HG02763 (cell line): ENCODE data around the gene CDCA8.
"Not testable (repeated sequence)": the region's sequence is repeated elsewhere in the genome, so short reads cannot be mapped to it uniquely, and the experiment has no call there.

Experiments
- ATAC-seq: cut with Tn5 transposase; IDR thresholded peaks from one replicate; pipeline ENCODE4 v1.9.1; 2021; ENCODE audit warnings: mild to moderate bottlenecking, moderate library complexity; ENCODE audit not compliant: unreplicated experiment

The CDCA8 gene

DNA sequence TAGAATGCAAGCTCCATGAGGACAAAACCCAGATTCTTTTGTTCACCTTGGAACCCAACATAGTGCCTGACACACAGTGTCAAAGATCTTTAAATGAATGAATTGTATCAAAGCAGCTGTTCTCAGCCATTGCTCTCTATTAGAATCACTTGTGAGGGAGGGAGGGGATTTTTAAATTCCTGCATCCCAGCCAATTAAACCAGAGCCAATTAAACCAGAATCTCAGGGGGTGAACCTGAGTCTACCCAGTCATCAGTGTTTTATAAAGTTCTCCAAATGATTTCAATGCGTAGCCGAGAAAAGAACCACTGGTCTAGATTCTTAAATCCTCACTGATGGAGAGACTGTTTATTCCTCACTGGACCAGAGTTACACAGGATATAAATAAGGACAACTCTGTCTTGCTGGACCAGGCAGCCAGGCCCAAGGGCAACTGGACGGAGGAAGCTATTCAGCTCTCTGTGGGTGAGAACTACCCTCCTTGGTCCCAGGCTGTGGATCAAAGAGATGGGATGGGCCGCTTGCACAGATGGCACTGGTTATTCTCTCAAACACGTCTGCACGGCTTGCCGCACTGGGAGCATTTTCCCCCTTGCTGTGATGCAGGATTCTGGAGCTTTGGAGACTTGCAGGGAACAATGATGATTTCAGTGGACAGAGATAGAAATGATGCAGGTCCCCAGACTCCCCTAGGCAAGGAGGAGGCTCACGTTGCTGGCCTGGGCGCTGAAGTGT is 20.0 kb upstream of the CDCA8 start:
- ATAC-seq = no peak

DNA sequence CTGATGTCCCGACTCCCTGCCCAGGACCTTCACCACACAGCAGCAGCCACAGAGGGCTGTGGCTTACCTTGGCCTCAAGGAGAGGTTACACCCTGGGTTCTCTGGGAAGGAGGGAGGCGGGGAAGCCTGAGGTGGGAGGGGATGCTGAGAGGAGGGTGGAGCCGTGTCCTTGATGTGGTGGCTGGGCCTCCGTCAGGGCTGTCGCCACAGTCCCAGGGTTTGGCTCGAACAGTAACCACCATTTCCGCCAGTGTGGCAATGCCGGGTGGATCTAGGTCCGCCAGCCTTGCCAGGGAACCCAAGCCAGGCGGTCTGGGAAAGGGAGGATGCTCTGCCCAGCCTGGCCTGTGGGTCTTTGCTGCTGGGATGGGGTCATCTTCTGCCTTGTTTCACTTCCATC is 18.4 kb upstream of the CDCA8 start:
- no peak for ATAC-seq

DNA sequence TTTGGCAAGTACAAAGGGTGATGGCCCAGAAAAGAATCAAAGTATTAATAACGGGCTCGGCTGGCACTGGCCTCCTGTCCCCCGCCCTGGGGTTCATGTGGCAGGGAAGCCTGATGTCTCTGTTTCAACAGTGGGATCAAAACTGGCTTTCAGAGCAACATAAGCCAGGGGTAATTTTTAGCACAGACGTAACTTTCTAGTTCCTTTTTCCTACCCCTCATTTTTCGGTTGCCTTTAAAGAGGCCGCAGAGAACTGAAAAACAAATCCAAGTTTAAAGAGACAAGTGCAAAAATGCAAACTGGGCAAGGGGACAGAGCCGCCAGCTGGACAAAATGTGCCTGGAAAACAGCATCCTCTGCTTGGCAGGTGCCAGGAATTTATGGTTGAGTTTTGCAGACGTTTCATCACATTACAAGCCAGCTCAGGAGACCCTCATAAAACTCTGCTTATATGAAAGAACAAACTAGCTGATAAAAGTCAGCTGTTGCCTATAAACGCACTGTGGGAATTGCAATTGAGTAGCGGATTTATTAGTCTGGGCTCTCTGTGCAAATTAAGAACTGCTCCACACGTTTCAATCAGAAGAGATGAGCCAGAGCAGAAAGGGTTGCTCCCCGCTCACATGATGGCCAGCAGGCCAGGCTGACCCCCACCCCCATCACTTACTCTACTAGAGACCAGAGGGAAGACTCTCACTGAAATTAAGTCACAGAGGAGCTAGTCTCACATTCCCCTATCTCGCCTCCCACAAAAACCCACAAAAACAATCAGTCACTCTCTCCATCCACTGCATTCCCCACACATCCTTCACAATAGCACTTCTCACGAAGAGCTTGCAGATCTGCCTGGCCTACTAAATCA is 15.8 kb upstream of the CDCA8 start:
- ATAC-seq = peak; percentile 56

DNA sequence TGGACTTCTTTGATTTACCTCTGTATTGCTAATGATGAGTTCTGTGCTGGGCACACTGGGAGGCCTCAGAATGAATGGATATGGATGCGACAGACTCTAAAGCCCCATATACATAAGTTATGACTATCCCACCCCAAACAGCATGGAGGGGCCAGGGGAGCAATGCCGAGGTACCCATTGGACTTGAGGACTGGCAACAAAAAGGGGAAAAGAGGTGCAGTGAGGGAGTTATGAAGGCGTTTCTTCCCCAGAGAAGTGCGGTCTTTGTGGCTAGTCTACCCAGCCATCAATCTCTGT is 15.2 kb upstream of the CDCA8 start:
- ATAC-seq = no peak

DNA sequence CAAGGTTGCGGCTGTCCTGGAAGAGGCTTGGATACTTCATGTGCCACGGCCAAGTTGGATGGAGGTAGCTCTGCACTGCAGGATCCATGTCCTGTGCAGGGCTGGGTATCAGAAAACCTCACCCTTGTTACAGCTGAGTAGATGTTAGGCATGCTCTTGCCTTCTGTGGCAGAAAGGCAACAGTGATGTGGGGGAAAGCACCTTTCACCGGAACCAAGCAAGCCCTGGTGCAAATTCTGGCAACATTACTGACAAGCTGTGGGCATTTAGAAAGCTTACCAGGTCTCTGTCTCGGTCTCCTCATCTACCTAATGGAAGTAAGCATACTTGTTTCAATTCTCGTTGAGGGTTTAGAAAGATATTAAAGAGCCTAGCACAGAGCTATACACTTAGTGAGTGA is 14.5 kb upstream of the CDCA8 start:
- no peak for ATAC-seq

DNA sequence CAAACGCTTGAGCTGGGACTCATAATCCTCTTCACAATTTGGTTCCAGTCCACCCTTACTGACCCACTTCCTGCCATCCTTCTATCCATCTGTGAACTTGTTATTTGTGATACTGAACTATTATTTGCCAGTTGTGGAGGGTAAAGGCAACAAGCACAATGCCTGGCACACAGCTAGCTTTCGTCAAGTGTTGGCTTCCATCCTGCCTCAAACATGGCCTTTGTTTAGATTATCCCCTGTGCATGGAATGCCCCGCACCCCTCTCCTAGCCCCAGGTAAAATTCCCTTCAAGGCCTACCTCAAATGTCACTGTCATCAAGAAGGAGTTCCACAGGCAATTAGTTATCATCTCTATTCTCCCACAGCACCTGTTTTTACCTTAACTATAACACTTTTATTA is 11.4 kb upstream of the CDCA8 start:
- ATAC-seq = no peak

DNA sequence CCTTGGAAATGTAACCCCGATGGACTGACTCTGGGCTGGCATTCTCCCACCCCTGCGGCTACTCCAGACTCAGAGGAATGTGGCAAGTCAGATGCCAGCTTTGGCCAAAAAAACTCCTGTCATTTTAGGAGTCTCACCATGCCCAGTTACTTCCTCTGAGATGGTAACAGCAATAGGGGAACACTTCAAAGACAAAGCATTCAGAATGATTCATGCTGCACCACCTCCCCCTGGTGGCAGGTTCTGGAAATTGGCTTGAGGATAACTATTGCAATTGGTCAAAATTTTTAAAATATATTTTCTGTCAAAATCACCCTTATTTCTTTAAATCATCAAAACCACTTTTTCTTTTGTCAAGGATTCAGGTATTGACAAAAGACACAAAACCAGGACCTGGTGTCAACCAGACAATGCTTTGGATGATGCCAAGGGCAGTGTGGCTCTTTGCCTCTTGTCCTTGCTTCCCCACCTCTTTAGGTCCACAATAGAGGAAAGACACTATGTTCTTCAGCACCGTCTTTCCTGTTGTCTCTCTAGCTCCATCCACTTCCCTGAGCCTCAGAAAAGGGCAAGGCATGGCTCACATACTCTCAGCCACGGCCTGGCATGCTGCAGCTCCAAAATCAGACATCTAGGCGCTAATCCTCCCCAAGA is 9.9 kb upstream of the CDCA8 start:
- ATAC-seq = no peak

DNA sequence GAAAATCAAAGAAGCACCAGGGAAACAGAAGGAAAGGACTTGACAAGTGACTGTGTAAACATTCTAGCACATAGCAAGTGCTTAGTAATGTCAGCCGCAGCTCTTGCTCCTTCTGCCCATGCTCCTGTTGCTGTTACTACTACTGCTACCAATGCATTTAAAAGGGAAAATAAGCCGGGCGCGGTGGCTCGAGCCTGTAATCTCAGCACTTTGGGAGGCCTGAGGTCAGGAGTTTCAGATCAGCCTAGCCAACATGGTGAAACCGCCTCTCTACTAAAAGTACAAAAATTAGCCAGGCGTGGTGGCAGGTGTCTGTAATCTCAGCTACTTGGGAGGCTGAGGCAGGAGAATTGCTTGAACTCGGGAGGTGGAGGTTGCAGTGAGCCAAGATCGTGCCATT is 8.1 kb upstream of the CDCA8 start:
- not testable (repeated sequence) for ATAC-seq

DNA sequence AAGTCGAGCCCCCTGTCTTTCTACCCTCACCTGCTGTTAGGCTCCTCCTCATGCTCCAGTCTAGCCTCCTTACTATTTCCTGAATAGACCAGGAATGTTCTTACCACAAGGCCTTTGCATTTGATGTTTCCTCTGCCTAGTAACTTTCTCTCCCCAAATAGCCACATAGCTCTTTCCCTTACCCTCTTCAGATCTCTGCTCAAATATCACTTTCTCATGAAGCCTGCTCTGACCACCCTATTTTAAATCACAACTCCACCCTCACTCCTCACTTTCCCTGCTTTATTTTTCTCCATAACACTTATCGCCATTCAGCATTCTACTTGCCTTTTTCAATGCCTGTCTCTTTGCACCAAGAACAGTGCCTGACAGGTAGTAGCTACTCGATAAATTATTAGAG is 6.6 kb upstream of the CDCA8 start:
- no peak for ATAC-seq

DNA sequence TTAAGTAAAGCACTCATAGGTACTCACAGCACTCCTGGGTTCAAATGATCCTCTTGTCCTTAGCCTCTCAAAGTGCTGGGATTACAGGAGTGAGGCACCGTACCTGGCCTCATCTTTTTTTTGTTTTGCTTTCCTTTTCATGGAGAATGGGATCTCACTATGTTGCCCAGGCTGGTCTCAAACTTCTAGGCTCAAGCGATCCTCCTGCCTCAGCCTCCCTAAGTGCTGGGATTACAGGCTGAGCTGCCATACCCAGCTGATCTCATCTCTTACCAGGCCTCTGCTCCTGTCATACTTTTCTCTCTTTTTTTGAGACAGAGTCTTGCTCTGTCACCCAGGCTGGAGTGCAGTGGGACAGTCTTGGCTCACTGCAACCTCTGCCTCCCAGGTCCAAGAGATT is 4.6 kb upstream of the CDCA8 start:
- not testable (repeated sequence) for ATAC-seq

DNA sequence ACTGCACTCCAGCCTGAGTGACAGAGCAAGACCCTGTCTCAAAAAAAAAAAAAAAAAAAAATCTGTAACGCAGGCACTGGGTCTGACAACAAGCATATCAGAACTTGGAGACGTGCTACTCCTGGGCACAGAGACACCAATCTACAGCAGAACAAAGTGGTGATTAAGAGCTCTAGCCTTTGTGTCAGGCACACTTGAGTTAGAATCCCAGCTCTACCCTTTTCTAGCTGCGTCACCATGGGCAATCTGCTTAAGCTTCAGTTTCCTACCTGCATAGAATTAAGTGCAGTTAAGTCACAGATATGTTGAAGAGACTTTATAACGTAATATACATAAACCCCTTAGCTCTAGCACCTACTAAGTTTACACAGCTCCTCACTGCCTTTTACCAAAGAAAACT is 3.4 kb upstream of the CDCA8 start:
- ATAC-seq = no peak

DNA sequence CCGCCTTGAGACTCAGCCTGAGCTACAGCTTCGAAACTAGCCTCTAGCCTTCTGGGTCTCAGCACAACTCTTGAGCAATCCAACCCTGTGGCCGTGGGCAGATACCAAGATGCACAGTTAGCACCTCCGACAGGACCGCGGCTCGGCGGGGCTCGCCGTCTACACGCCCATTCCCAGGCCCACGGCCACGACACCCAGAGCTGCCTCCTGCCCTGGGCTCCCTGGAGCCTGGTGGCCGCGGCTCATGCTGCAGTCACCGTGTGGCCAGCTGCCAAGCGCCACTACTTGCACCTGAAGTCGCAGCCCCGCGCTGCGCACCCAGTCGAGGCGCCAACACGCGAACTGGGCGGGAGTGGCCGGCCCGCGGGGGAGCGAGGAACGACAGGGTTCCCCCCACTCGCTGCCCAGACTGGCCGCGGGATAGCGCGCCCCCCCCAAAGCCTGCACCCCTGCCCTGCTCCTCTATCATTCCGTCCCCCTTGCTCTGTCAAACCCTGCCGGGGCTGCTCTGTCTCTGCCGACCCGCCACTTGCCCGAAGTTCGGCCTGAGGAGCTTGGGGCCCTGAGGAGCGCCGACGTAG is 729 bp upstream of the CDCA8 start:
- no peak for ATAC-seq

DNA sequence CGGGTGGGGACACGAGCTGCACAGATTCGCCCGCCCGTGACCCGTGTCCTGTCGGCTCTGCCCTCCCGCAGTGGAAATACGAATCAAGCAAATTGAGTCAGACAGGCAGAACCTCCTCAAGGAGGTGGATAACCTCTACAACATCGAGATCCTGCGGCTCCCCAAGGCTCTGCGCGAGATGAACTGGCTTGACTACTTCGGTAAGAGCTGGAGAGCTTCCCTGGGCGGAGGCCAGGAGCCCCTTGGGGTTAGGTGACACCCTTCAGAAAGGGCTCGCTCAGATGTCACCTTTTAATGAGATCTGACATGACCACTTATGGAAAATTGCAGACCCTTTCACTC is 489 bp downstream of the CDCA8 start:
- no peak for ATAC-seq

DNA sequence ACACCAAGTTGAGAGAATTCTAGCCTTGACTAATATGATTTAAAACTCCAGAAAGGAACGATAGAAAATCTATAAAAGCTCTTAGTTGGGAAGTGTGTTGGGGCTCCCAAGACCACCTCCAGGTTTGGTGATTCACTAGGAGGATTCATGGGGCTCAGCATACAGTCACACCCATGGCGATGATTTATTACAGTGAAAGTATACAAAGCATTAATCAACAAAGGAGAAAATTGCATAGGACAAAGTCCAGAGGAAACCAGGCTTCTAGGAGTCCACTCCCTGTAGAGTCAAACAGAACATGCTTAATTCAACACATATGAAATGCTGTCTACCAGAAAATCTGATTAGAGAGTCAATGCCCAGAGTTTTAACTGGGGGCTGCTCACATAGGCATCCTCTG is 4.8 kb downstream of the CDCA8 start:
- no peak for ATAC-seq

DNA sequence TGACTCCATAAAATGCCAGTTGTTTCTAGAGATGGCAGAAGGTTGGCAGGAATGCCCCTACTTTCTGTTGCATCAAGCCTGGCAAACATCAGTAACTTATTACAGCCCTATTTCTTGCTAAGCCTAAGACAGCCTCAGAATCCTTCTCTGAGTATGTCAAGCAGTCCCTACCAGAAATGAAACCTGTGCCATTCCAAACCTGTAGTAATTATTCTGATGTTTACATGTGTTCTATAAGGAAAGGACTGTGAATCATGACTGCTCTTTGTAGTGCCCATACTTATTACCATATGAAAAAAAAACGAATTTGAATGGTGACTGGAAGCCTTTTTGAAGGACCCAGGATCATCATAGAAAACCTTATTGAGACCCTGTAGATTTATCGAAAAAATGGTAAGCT is 5.4 kb downstream of the CDCA8 start:
- ATAC-seq = no peak

DNA sequence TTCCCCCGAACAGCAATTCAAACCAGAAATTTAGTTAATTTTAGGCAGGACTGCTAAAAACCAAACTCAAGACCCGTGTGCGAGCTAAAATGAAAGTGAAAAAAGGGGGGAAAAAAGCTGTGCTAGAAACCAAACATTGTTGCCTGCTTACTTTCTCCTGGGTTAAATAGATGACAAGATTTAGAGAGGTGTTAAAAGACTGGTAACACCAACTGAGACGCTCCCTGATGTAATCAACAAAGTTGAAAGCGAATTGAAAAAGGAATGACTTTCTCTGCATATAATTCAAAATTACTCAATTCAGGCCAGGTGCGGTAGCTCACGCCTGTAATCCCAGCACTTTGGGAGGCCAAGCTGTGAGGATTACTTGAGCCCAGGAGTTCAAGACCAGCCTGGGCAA is 6.8 kb downstream of the CDCA8 start:
- ATAC-seq = no peak

DNA sequence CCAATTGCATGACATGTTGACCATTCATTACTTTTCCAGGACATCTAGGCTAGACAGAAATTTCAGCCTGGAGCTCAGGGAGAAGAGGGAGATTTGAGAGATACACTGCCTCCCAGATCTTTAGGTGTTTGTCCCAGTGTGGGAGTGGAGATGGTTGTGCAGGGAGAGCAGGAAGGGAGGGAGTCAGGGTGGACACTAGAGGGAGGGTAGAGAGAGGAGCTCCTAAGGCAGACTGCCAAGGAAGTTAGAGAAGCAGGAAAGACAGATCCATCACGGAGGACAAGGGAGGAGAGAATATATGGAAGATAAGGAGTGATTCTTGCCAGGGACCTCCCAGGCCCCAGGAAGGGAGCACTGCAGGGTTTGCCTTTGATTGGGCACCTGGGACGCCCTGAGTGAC is 8.7 kb downstream of the CDCA8 start:
- no peak for ATAC-seq

DNA sequence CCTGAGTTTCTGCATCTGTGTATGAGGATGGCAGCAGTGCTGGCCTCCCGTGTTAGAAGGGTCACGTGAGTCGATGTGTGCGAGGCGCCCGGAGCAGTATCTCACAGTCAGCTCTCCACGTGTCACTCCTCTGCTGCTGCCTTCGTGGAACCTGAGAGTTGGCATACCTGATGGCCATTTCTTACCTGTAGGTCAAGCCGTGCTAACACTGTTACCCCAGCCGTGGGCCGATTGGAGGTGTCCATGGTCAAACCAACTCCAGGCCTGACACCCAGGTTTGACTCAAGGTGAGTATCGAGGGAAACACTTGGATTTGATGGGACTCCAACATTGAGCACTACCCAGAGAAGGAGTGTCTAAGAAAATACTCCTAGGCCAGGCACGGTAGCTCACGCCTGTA is 10.7 kb downstream of the CDCA8 start:
- ATAC-seq = no peak

DNA sequence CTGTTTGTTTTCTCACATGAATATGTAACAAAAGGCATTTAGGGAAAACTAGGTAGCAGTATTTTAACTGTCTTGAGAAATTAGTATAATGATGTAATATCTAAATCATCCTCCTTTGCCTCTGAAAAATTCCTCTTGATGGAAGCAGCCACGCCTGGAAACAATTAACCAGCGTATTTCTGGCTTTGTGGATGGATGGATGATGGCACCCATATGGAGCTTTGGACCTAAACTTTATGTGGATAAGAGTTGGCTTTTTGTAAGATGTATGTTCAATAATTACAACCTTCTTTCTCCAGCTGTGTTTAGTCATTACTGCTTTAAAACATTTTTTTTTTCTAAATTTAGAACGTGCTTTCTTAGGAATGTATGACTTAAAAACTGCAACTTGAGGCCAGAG is 12.7 kb downstream of the CDCA8 start:
- no peak for ATAC-seq

DNA sequence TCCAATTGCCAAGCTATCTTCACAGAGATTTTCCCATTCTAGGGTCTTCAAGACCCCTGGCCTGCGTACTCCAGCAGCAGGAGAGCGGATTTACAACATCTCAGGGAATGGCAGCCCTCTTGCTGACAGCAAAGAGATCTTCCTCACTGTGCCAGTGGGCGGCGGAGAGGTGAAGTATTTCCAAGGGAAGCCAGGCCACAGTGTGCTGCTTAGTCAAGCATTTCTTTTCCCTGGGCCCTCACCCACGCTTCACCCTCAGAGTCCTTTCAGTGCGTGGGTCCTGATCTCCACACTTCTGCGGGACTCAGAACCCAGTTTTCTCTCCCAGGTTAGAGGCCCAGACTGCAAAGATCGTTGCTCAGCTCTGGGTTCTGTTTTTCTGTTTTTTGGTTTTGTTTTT is 13.1 kb downstream of the CDCA8 start:
- no peak for ATAC-seq

DNA sequence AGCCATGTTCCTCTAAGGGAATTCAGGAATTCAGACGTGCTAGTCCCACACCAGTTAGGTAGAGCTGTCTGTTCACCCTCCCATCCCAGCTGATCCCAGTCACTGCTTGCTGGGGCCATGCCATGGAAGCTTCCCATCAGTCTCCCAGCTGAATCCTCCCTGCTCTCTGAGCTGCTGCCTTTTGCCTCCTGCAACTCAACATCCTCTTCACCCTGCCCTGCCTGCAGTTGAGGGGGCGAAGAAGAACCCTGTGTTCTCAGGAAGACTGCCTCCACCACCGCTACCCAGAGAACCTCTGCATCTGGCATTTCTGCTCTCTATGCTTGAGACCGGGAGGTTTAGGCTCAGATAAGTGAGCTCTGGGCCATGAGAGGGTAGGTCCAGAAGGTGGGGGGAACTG is 16.2 kb downstream of the CDCA8 start:
- no peak for ATAC-seq

DNA sequence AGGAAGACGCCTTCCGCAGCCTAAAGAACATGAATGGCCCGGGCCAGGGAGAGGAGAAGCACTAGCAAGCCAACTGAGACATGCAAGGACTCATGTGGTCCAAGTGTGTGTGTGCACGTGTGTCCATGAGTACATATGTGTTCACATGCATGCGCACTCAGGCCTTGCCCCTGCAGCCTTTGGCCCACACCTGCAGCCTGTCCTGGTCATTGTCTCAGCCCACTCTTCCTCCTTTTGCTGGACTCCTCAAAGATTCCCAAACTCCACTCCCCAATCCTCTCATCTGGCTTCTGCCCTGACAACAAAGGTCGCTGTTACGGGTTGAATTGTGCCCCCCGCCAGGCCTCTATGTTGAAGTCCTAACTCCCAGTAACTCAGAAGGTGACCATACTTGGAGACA is 21.9 kb downstream of the CDCA8 start:
- no peak for ATAC-seq
